ENCODE results near the gene ADGRD1. TPM values are rescaled to one million over a fixed set of nuclear protein-coding genes. Genes with fewer than 3 reads are reported as not detected.

The ADGRD1 gene
- total and polyA plus RNA-seq, 2 of the 8 experiments (the other 6 are each of a cell fraction or from before 2014, with no cell fraction given) = 0.36 to 0.48 TPM

- Histone ChIP-seq H3K36me3 (ENCODE audit: control insufficient read depth in 2 of 4, insufficient read depth in 4 of 4, low read length in 3 of 4) (no peaks in the 10 kb centered on the region), H3K23ac (ENCODE audit: insufficient read length) (no peak overlapping the region), H3K4ac (replicated peaks; ENCODE audit: insufficient read length, low read depth, low read length) (no peak overlapping the region), H3K9me3 (ENCODE audit: insufficient read depth in 2 of 2, low read depth in 1 of 2, low read length in 1 of 2) (no peaks in the 10 kb centered on the region), H3K18ac (ENCODE audit: extremely low read depth, low read length) (no peak overlapping the region), H2BK15ac (ENCODE audit: low read length) (no peak overlapping the region), H3K27me3 (replicated peaks in 1 of 4; ENCODE audit: control insufficient read depth in 3 of 4, extremely low read depth in 1 of 4, insufficient read depth in 3 of 4, low read length in 3 of 4) (peaks cover 0 to 3% (median 0%) of the 10 kb centered on the region in 4 experiments; a peak in 1 of 7 replicates), H3K27ac (ENCODE audit: low read depth, low read length) (no peak overlapping the region), H2BK12ac (ENCODE audit: low read depth, low read length) (no peak overlapping the region), H2AK5ac (ENCODE audit: low read depth, low read length) (no peak overlapping the region), H3K23me2 (ENCODE audit: low read depth, low read length) (no peaks in the 10 kb centered on the region), H2AFZ (ENCODE audit: low read length) (no peak overlapping the region), H2BK20ac (ENCODE audit: low read length) (no peak overlapping the region), H2BK120ac (replicated peaks; ENCODE audit: low read depth, low read length) (no peak overlapping the region), H3K56ac (replicated peaks; ENCODE audit: insufficient read length, low read depth, low read length) (no peak overlapping the region), H4K20me1 (replicated peaks in 1 of 2; ENCODE audit: control insufficient read depth in 1 of 2, insufficient read depth in 2 of 2, low read length in 2 of 2) (no peaks in the 10 kb centered on the region), H4K91ac (replicated peaks; ENCODE audit: insufficient read length, low read length) (no peak overlapping the region), H3K4me2 (ENCODE audit: insufficient read depth in 1 of 2, low read depth in 2 of 2, low read length in 2 of 2) (no peak overlapping the region), H2BK5ac (ENCODE audit: low read depth, low read length) (no peak overlapping the region), H3K9ac (replicated peaks in 1 of 4; ENCODE audit: extremely low read depth in 1 of 4, low read depth in 3 of 4, low read length in 3 of 4) (no peak overlapping the region), H3K4me1 (replicated peaks in 1 of 4; ENCODE audit: control insufficient read depth in 3 of 4, insufficient read depth in 4 of 4, low read length in 3 of 4) (no peaks in the 10 kb centered on the region), H3K79me1 (ENCODE audit: low read depth, low read length) (no peaks in the 10 kb centered on the region), H3K14ac (ENCODE audit: insufficient read length) (no peak overlapping the region), H3K4me3 (ENCODE audit: extremely low read depth in 1 of 4, insufficient read depth in 2 of 4, low read depth in 3 of 4, low read length in 4 of 4) (no peak overlapping the region), H4K5ac (ENCODE audit: insufficient read length, low read depth, low read length) (no peak overlapping the region), H3K79me2 (ENCODE audit: control insufficient read depth in 1 of 2, insufficient read depth in 2 of 2, low read length in 2 of 2) (no peaks in the 10 kb centered on the region), H4K8ac (ENCODE audit: extremely low read depth, insufficient read depth, low read length) (no peak overlapping the region)
- 89% methylated on average over 10 of the region's 10 CpGs; no CpG with 5 or more reads in 1 of the 2 experiments for WGBS, 2 experiments (ENCODE audit: extremely low coverage in 1 of 2, insufficient coverage in 1 of 2, insufficient read length in 1 of 2, insufficient replicate concordance in 2 of 2, low coverage in 1 of 2, low lambda C conversion rate in 2 of 2, missing lambda C conversion rate in 1 of 2)
- FAIRE-seq (no peak), DNase-seq (ENCODE audit: low read depth in 1 of 2, low spot score in 2 of 2) (no peak)
- ChIA-PET CTCF (ENCODE audit: partially characterized antibody) (interaction anchor here (0.8 to 1.5 kb wide), 4 partner anchors 16 to 172 kb away, joined by 3 to 7 read pairs (median 3); no protein-coding TSS in a partner anchor), POLR2A (ENCODE audit: partially characterized antibody) (interaction anchor here (1.7 to 2.3 kb wide), 2 partner anchors 12 to 57 kb away, joined by 4 to 9 read pairs; no protein-coding TSS in a partner anchor)
- TF ChIP-seq CBX8 (IDR thresholded peaks at IDR 0.05; ENCODE audit: borderline replicate concordance, low read depth, low read length) (no peak), RBBP5 (IDR thresholded peaks at IDR 0.05; ENCODE audit: borderline replicate concordance, low read depth, low read length) (no peak), YY1 (IDR thresholded peaks at IDR 0.05; ENCODE audit: low read depth, low read length) (no peak), HDAC2 (IDR thresholded peaks at IDR 0.05; ENCODE audit: borderline replicate concordance in 1 of 2, low read depth in 2 of 2, low read length in 2 of 2) (no peak), TBP (IDR thresholded peaks at IDR 0.05; ENCODE audit: low read depth, low read length) (no peak), ZNF274 (IDR thresholded peaks at IDR 0.05; ENCODE audit: borderline replicate concordance, extremely low read depth, low read length) (no peak), BRCA1 (IDR thresholded peaks at IDR 0.05; ENCODE audit: low read depth, low read length) (no peak), SP4 (IDR thresholded peaks at IDR 0.05; ENCODE audit: low read length) (no peak)
- TF ChIP-seq, protein P1, sequence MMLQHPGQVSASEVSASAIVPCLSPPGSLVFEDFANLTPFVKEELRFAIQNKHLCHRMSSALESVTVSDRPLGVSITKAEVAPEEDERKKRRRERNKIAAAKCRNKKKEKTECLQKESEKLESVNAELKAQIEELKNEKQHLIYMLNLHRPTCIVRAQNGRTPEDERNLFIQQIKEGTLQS (IDR thresholded peaks at IDR 0.05; ENCODE audit: insufficient read depth, low read depth, low read length) = no peak
Measured at GRCh38 chr12:130932061-130932930, 21.4 kb upstream of the ADGRD1 start.

Data from H1 (cell line).